H1 (cell line): ENCODE results near the gene GPR45. TPM values are rescaled to one million over a fixed set of nuclear protein-coding genes. Genes with fewer than 3 reads are reported as not detected.

Source experiments
- CTCF ChIA-PET: fragments of 300-600 bp; sonication (Branson Sonifier 250); formaldehyde crosslinking; loops from one replicate; lab custom pipeline; 2021; ENCODE audit not compliant: partially characterized antibody; lab: Charles Lee
- POLR2A ChIA-PET: fragments of 300-600 bp; sonication (Branson Sonifier 250); formaldehyde crosslinking; loops from one replicate; lab custom pipeline; 2021; ENCODE audit warnings: inconsistent platforms; ENCODE audit not compliant: partially characterized antibody; lab: Charles Lee
- DNase-seq, 2 experiments: peaks; one replicate each; pipeline versions ENCODE4 v3.0.0 to v3.0.0-alpha.2; 2010 to 2022; ENCODE audit warnings: low spot score in 2 of 2, low read depth in 1 of 2, mixed read lengths in 1 of 2
- FAIRE-seq: peaks from 2 replicates; lab custom pipeline; 2011; peaks lifted over from hg19 to GRCh38; lab: Jason Lieb, UNC
- H2AFZ ChIP-seq: 2 replicates; pipeline ENCODE4 v1.8.1; 2012; ENCODE audit warnings: low read length, inconsistent platforms
- H2AK5ac ChIP-seq: 2 replicates; pipeline ENCODE4 v1.6.1; 2013; ENCODE audit warnings: low read depth, low read length
- H2BK120ac ChIP-seq: replicated peaks from 2 replicates; pipeline ENCODE3; 2013; ENCODE audit warnings: low read depth, low read length, inconsistent platforms
- H2BK12ac ChIP-seq: 2 replicates; pipeline ENCODE4 v1.6.1; 2013; ENCODE audit warnings: low read depth, low read length
- H2BK15ac ChIP-seq: 2 replicates; pipeline ENCODE4 v1.6.1; 2013; ENCODE audit warnings: low read length
- H2BK20ac ChIP-seq: 2 replicates; pipeline ENCODE4 v1.6.1; 2013; ENCODE audit warnings: low read length
- H2BK5ac ChIP-seq: 2 replicates; pipeline ENCODE4 v1.6.1; 2013; ENCODE audit warnings: low read depth, low read length
- H3K14ac ChIP-seq: 2 replicates; pipeline ENCODE4 v1.6.1; 2013; ENCODE audit warnings: inconsistent platforms; ENCODE audit not compliant: insufficient read length
- H3K18ac ChIP-seq: 2 replicates; pipeline ENCODE4 v1.6.1; 2013; ENCODE audit warnings: low read length; ENCODE audit errors: extremely low read depth
- H3K23ac ChIP-seq: 2 replicates; pipeline ENCODE4 v1.6.1; 2013; ENCODE audit warnings: inconsistent platforms; ENCODE audit not compliant: insufficient read length
- H3K23me2 ChIP-seq: 2 replicates; pipeline ENCODE4 v1.6.1; 2013; ENCODE audit warnings: low read depth, low read length
- H3K27ac ChIP-seq: 2 replicates; pipeline ENCODE4 v1.6.1; 2011; ENCODE audit warnings: low read depth, low read length, inconsistent platforms
- H3K27me3 ChIP-seq, 4 experiments: replicated peaks in 1 of 4; 1 replicate in 1 of 4; 2 replicates in 3 of 4; pipeline versions ENCODE4 v1.6.1 to v1.8.1; 2011 to 2013; ENCODE audit warnings: low read length in 3 of 4, mild to moderate bottlenecking in 3 of 4, inconsistent platforms in 2 of 4, mixed read lengths in 2 of 4, moderate library complexity in 1 of 4; ENCODE audit not compliant: control insufficient read depth in 3 of 4, insufficient read depth in 3 of 4; ENCODE audit errors: extremely low read depth in 1 of 4
- H3K36me3 ChIP-seq, 4 experiments: 2 replicates each; pipeline versions ENCODE4 v1.6.1 to v1.8.1; 2011 to 2013; ENCODE audit warnings: mild to moderate bottlenecking in 4 of 4, low read length in 3 of 4, moderate library complexity in 2 of 4, control low read depth in 1 of 4, inconsistent platforms in 1 of 4; ENCODE audit not compliant: insufficient read depth in 4 of 4, control insufficient read depth in 2 of 4
- H3K4ac ChIP-seq: replicated peaks from 2 replicates; pipeline ENCODE3; 2013; ENCODE audit warnings: low read length, low read depth, mixed read lengths, inconsistent platforms; ENCODE audit not compliant: insufficient read length
- H3K4me1 ChIP-seq, 4 experiments: replicated peaks in 1 of 4; 1 replicate in 1 of 4; 2 replicates in 3 of 4; pipeline versions ENCODE4 v1.6.1 to v1.8.1; 2011 to 2013; ENCODE audit warnings: low read length in 3 of 4, inconsistent platforms in 2 of 4, mixed read lengths in 1 of 4; ENCODE audit not compliant: insufficient read depth in 4 of 4, control insufficient read depth in 3 of 4
- H3K4me2 ChIP-seq, 2 experiments: 2 replicates each; pipeline versions ENCODE4 v1.6.1 to v1.8.1; 2011 to 2013; ENCODE audit warnings: low read depth in 2 of 2, low read length in 2 of 2, control low read depth in 1 of 2, inconsistent platforms in 1 of 2, mild to moderate bottlenecking in 1 of 2; ENCODE audit not compliant: insufficient read depth in 1 of 2
- H3K4me3 ChIP-seq, 4 experiments: fragments of 200-600, 300-600 bp in 1 of 4; sonication (generic), shearing (Covaris generic), sonication (Bioruptor Twin) in 1 of 4; 2 replicates each; pipeline versions ENCODE4 v1.5.1 to v1.8.1; 2011 to 2016; ENCODE audit warnings: low read length in 4 of 4, low read depth in 3 of 4, control low read depth in 2 of 4, inconsistent platforms in 2 of 4, mild to moderate bottlenecking in 2 of 4, mixed read lengths in 1 of 4, moderate library complexity in 1 of 4; ENCODE audit not compliant: insufficient read depth in 2 of 4; ENCODE audit errors: extremely low read depth in 1 of 4
- H3K56ac ChIP-seq: replicated peaks from 2 replicates; pipeline ENCODE3; 2013; ENCODE audit warnings: low read depth, mild to moderate bottlenecking, mixed read lengths, low read length, inconsistent platforms; ENCODE audit not compliant: insufficient read length
- H3K79me1 ChIP-seq: 2 replicates; pipeline ENCODE4 v1.6.1; 2013; ENCODE audit warnings: low read depth, low read length, control low read depth
- H3K79me2 ChIP-seq, 2 experiments: 2 replicates each; pipeline versions ENCODE4 v1.6.1 to v1.8.1; 2012 to 2013; ENCODE audit warnings: low read length in 2 of 2, mild to moderate bottlenecking in 2 of 2, inconsistent platforms in 1 of 2; ENCODE audit not compliant: insufficient read depth in 2 of 2, control insufficient read depth in 1 of 2
- H3K9ac ChIP-seq, 4 experiments: replicated peaks in 1 of 4; 1 replicate in 1 of 4; 2 replicates in 3 of 4; pipeline versions ENCODE4 v1.6.1 to v1.8.1; 2011 to 2013; ENCODE audit warnings: low read depth in 3 of 4, low read length in 3 of 4, control low read depth in 2 of 4, mild to moderate bottlenecking in 2 of 4, moderate library complexity in 2 of 4, inconsistent platforms in 1 of 4; ENCODE audit errors: extremely low read depth in 1 of 4
- H3K9me3 ChIP-seq, 2 experiments: 2 replicates each; pipeline versions ENCODE4 v1.6.1 to v1.8.1; 2012 to 2013; ENCODE audit warnings: mild to moderate bottlenecking in 2 of 2, moderate library complexity in 2 of 2, control low read depth in 1 of 2, inconsistent platforms in 1 of 2, low read depth in 1 of 2, low read length in 1 of 2, mixed read lengths in 1 of 2; ENCODE audit not compliant: insufficient read depth in 2 of 2
- H4K20me1 ChIP-seq, 2 experiments: replicated peaks in 1 of 2; 2 replicates each; pipeline versions ENCODE3 to v1.8.1; 2011 to 2013; ENCODE audit warnings: inconsistent platforms in 2 of 2, low read length in 2 of 2, mild to moderate bottlenecking in 1 of 2; ENCODE audit not compliant: insufficient read depth in 2 of 2, control insufficient read depth in 1 of 2
- H4K5ac ChIP-seq: 2 replicates; pipeline ENCODE4 v1.6.1; 2013; ENCODE audit warnings: low read length, low read depth, mixed read lengths, inconsistent platforms; ENCODE audit not compliant: insufficient read length
- H4K8ac ChIP-seq: 2 replicates; pipeline ENCODE4 v1.8.0; 2013; ENCODE audit warnings: mild to moderate bottlenecking, moderate library complexity, low read length, inconsistent platforms; ENCODE audit not compliant: insufficient read depth; ENCODE audit errors: extremely low read depth
- H4K91ac ChIP-seq: replicated peaks from 2 replicates; pipeline ENCODE3; 2013; ENCODE audit warnings: low read length, mixed read lengths, inconsistent platforms; ENCODE audit not compliant: insufficient read length
- PHF8 ChIP-seq: fragments of 200-600 bp; sonication (generic); conservative IDR thresholded peaks from 2 replicates; pipeline ENCODE4 v1.7.1; 2012; ENCODE audit warnings: low read depth, mild to moderate bottlenecking, inconsistent platforms, low read length, moderate library complexity
- SIX5 ChIP-seq: IDR thresholded peaks from 2 replicates; pipeline ENCODE4 v1.6.1; 2011; ENCODE audit warnings: mild to moderate bottlenecking, low read depth, low read length
- SP1 ChIP-seq: IDR thresholded peaks from 2 replicates; pipeline ENCODE4 v1.6.1; 2011; ENCODE audit warnings: low read depth, low read length
- SP2 ChIP-seq: IDR thresholded peaks from 2 replicates; pipeline ENCODE4 v1.6.1; 2012; ENCODE audit warnings: mild to moderate bottlenecking, low read length, inconsistent platforms
- TBP ChIP-seq: IDR thresholded peaks from 2 replicates; pipeline ENCODE4 v1.6.1; 2011; ENCODE audit warnings: low read depth, low read length, improper control_type of control experiment
- TCF12 ChIP-seq: IDR thresholded peaks from 2 replicates; pipeline ENCODE4 v1.6.1; 2011; ENCODE audit warnings: low read depth, mild to moderate bottlenecking, low read length
- WGBS, 2 experiments: shearing (Covaris generic) in 1 of 2; methylation state at CpG; one replicate each; pipeline versions ENCODE4 v1.1.6 to v1.1.7; 2013 to 2015; ENCODE audit warnings: low lambda C conversion rate in 2 of 2, mixed read lengths in 2 of 2, inconsistent platforms in 1 of 2, low coverage in 1 of 2, missing lambda C conversion rate in 1 of 2; ENCODE audit not compliant: insufficient replicate concordance in 2 of 2, insufficient coverage in 1 of 2, insufficient read length in 1 of 2; ENCODE audit errors: extremely low coverage in 1 of 2, missing lambda C conversion rate in 1 of 2; 5-methylcytosine and 5-hydroxymethylcytosine counted together
- polyA plus RNA-seq, 7 experiments: library from polyadenylated mRNA; depleted of rRNA in 3 of 7; stranded (reverse) in 5 of 7; unstranded in 2 of 7; fragments of >200 nt in 5 of 7; fragments of 200-250 nt in 2 of 7; gene quantifications; 1 replicate in 5 of 7; 2 replicates in 1 of 7; 4 replicates in 1 of 7; pipeline versions ENCODE4 v1.2.1 to v1.2.3, GENCODE V29; 2011 to 2013; ENCODE audit warnings: missing spikeins in 2 of 7, mixed read lengths in 2 of 7
- total RNA-seq: library from RNA; stranded (reverse); fragmentation: NEBNext Ultra II Directional; extraction: Animal tissue kit (Norgen Biotek cat#: 25700); gene quantifications from 2 replicates; pipeline ENCODE4 v1.2.1, GENCODE V29; 2021

GPR45 gene
- total and polyA plus RNA-seq, 2 of the 8 experiments (the other 6 are each of a cell fraction or from before 2014, with no cell fraction given): 0.21 TPM; not detected in 1

DNA sequence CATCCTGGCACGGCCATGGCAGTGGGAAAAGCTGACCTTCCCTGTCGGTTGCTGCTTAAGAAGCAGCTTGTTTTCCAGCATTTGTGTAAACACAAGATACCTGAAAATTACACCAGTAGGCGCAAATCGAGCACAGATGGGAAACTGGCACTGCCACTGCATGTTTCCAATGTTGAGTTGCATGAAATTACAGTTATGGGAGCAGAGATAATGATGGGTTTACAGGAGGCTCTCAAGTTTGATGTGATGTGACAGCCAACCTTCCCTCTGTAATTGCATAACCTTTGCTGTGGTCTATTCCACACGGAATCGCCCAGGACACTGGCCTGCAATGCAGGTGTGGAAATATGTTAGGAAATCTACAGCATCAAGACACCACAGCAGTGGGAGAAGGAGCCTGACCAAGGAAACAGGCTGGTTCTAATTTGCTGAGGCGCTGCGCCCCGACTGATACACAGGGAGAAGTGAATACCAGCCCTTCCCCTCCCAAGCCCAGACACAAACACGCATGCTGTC lies 17.4 kb downstream of the GPR45 start:
- H4K8ac ChIP-seq: no peak overlapping the region
- H3K18ac ChIP-seq: no peak overlapping the region
- no peak overlapping the region for H3K4ac ChIP-seq
- H4K20me1 ChIP-seq: no peaks in the 10 kb centered on the region
- no peaks in the 10 kb centered on the region for H3K79me2 ChIP-seq
- H2BK120ac ChIP-seq: no peak overlapping the region
- no peak overlapping the region for H2AFZ ChIP-seq
- no peak overlapping the region for H2BK20ac ChIP-seq
- H3K36me3 ChIP-seq: no peaks in the 10 kb centered on the region
- ChIA-PET CTCF (interaction anchor here (0.6 to 2.8 kb wide), 4 partner anchors 11 to 79 kb away, joined by 3 to 13 read pairs (median 8); no protein-coding TSS in a partner anchor), POLR2A (interaction anchor here (0.5 kb wide), 1 partner anchor 61 kb away, joined by 4 read pairs; no protein-coding TSS in a partner anchor)
- FAIRE-seq: no peak
- H3K56ac ChIP-seq: no peak overlapping the region
- no peak overlapping the region for H2AK5ac ChIP-seq
- H4K91ac ChIP-seq: no peak overlapping the region
- H3K4me2 ChIP-seq: no peak overlapping the region
- no peaks in the 10 kb centered on the region for H3K27me3 ChIP-seq
- H3K9me3 ChIP-seq: no peaks in the 10 kb centered on the region
- no peaks in the 10 kb centered on the region for H3K23me2 ChIP-seq
- no peak overlapping the region for H2BK5ac ChIP-seq
- no peak overlapping the region for H4K5ac ChIP-seq
- H2BK15ac ChIP-seq: no peak overlapping the region
- no peak for DNase-seq
- no peaks in the 10 kb centered on the region; the same call in 1 of the 2 replicates for H3K79me1 ChIP-seq
- H3K9ac ChIP-seq: no peak overlapping the region; a peak in 1 of 7 replicates
- no peak overlapping the region for H3K23ac ChIP-seq
- no peak overlapping the region for H3K14ac ChIP-seq
- no peak overlapping the region for H3K4me3 ChIP-seq
- H3K4me1 ChIP-seq: peaks cover 0 to 4% (median 0%) of the 10 kb centered on the region in 4 experiments; a peak in 1 of 7 replicates
- WGBS, 2 experiments: 91% methylated on average over 10 of the region's 10 CpGs; no CpG with 5 or more reads in 1 of the 2 experiments
- H3K27ac ChIP-seq: no peak overlapping the region
- H2BK12ac ChIP-seq: no peak overlapping the region
- TF ChIP-seq SP1 (no peak), TBP (no peak), SP2 (no peak), TCF12 (no peak), SIX5 (no peak), PHF8 (no peak)
